H1 (cell line): ENCODE data around the gene FPR3.

Experiments
- CBX5 ChIP-seq: fragments of 300-800, 300-1000 bp; sonication (generic); IDR thresholded peaks from 2 replicates; pipeline ENCODE4 v1.7.1; 2016; ENCODE audit warnings: antibody characterized with exemption, low read length, low read depth
- CEBPB ChIP-seq: IDR thresholded peaks from 2 replicates; pipeline ENCODE4 v1.6.1; 2012; ENCODE audit warnings: low read depth, low read length
- EZH2 ChIP-seq: fragments of 200-600 bp; sonication (generic); IDR thresholded peaks from 2 replicates; pipeline ENCODE4 v1.7.1; 2012; ENCODE audit warnings: low read depth, mild to moderate bottlenecking, moderate library complexity, low read length, inconsistent platforms; ENCODE audit not compliant: severe bottlenecking
- POLR2A ChIP-seq, 2 experiments: IDR thresholded peaks; 1 replicate in 1 of 2; 2 replicates in 1 of 2; pipeline ENCODE4 v1.6.1; 2011; ENCODE audit warnings: low read depth in 2 of 2, low read length in 2 of 2, mild to moderate bottlenecking in 2 of 2; ENCODE audit errors: control extremely low read depth in 1 of 2
- POLR2AphosphoS5 ChIP-seq: IDR thresholded peaks from 2 replicates; pipeline ENCODE4 v1.6.1; 2011; ENCODE audit warnings: low read depth, low read length
- RAD21 ChIP-seq, 2 experiments: IDR thresholded peaks in 1 of 2; conservative IDR thresholded peaks in 1 of 2; 2 replicates each; pipeline ENCODE4 v1.6.1; 2011; ENCODE audit warnings: low read depth in 2 of 2, low read length in 2 of 2, improper control_type of control experiment in 1 of 2, inconsistent platforms in 1 of 2, mild to moderate bottlenecking in 1 of 2, moderate library complexity in 1 of 2
- SIN3A ChIP-seq, 2 experiments: IDR thresholded peaks in 1 of 2; conservative IDR thresholded peaks in 1 of 2; 2 replicates each; pipeline ENCODE4 v1.6.1; 2011 to 2012; ENCODE audit warnings: low read length in 2 of 2, improper control_type of control experiment in 1 of 2, low read depth in 1 of 2, mild to moderate bottlenecking in 1 of 2
- SUZ12 ChIP-seq: fragments of 200-600 bp; sonication (generic); IDR thresholded peaks from 2 replicates; pipeline ENCODE4 v1.6.1; 2012; ENCODE audit warnings: mild to moderate bottlenecking, inconsistent platforms, low read length, moderate library complexity, mixed read lengths
- YY1 ChIP-seq: IDR thresholded peaks from 2 replicates; pipeline ENCODE4 v1.6.1; 2011; ENCODE audit warnings: low read depth, mild to moderate bottlenecking, low read length
- TF ChIP-seq, protein P1 (sequence below), 3 experiments: IDR thresholded peaks; 1 replicate in 2 of 3; 2 replicates in 1 of 3; pipeline versions ENCODE4 v1.5.1 to v1.6.1; 2011; ENCODE audit warnings: low read length in 3 of 3, mild to moderate bottlenecking in 3 of 3, inconsistent platforms in 2 of 3, low read depth in 1 of 3, moderate library complexity in 1 of 3; ENCODE audit not compliant: insufficient read depth in 1 of 3; ENCODE audit errors: control extremely low read depth in 1 of 3

- TF ChIP-seq, protein P1, sequence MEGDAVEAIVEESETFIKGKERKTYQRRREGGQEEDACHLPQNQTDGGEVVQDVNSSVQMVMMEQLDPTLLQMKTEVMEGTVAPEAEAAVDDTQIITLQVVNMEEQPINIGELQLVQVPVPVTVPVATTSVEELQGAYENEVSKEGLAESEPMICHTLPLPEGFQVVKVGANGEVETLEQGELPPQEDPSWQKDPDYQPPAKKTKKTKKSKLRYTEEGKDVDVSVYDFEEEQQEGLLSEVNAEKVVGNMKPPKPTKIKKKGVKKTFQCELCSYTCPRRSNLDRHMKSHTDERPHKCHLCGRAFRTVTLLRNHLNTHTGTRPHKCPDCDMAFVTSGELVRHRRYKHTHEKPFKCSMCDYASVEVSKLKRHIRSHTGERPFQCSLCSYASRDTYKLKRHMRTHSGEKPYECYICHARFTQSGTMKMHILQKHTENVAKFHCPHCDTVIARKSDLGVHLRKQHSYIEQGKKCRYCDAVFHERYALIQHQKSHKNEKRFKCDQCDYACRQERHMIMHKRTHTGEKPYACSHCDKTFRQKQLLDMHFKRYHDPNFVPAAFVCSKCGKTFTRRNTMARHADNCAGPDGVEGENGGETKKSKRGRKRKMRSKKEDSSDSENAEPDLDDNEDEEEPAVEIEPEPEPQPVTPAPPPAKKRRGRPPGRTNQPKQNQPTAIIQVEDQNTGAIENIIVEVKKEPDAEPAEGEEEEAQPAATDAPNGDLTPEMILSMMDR (IDR thresholded peaks at IDR 0.05; ENCODE audit: control extremely low read depth in 1 of 3, insufficient read depth in 1 of 3, low read depth in 1 of 3, low read length in 3 of 3) = no peak
- no peak for TF ChIP-seq CEBPB
- TF ChIP-seq POLR2A (IDR thresholded peaks at IDR 0.05; ENCODE audit: control extremely low read depth in 1 of 2, low read depth in 2 of 2, low read length in 2 of 2) = no peak
- TF ChIP-seq EZH2 = no peak
- no peak for TF ChIP-seq SIN3A (conservative IDR thresholded peaks at IDR 0.05 in 1 of 2, IDR thresholded peaks at IDR 0.05 in 1 of 2; ENCODE audit: low read depth in 1 of 2, low read length in 2 of 2)
- TF ChIP-seq RAD21 (IDR thresholded peaks at IDR 0.05 in 1 of 2, conservative IDR thresholded peaks at IDR 0.05 in 1 of 2; ENCODE audit: low read depth in 2 of 2, low read length in 2 of 2) = no peak
- TF ChIP-seq POLR2AphosphoS5 = no peak
- no peak for TF ChIP-seq YY1
- no peak for TF ChIP-seq CBX5
- no peak for TF ChIP-seq SUZ12
Observed at GRCh38 chr19:51755571-51755970, 39.4 kb upstream of the FPR3 start.
